ENCODE results near the gene IGFN1.

Gene IGFN1

GRCh38 chr1:201155354-201155753 lies 35.3 kb upstream of the IGFN1 start:
- TF ChIP-seq, protein P1, sequence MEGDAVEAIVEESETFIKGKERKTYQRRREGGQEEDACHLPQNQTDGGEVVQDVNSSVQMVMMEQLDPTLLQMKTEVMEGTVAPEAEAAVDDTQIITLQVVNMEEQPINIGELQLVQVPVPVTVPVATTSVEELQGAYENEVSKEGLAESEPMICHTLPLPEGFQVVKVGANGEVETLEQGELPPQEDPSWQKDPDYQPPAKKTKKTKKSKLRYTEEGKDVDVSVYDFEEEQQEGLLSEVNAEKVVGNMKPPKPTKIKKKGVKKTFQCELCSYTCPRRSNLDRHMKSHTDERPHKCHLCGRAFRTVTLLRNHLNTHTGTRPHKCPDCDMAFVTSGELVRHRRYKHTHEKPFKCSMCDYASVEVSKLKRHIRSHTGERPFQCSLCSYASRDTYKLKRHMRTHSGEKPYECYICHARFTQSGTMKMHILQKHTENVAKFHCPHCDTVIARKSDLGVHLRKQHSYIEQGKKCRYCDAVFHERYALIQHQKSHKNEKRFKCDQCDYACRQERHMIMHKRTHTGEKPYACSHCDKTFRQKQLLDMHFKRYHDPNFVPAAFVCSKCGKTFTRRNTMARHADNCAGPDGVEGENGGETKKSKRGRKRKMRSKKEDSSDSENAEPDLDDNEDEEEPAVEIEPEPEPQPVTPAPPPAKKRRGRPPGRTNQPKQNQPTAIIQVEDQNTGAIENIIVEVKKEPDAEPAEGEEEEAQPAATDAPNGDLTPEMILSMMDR (IDR thresholded peaks at IDR 0.05) = no peak

GRCh38 chr1:201156346-201156745 lies 34.3 kb upstream of the IGFN1 start:
- TF ChIP-seq, protein P1 (IDR thresholded peaks at IDR 0.05) = no peak

- TF ChIP-seq, protein P1 (IDR thresholded peaks at IDR 0.05) = no peak
These were observed 33.8 kb upstream of the IGFN1 start for GRCh38 chr1:201156819-201157218.

GRCh38 chr1:201157949-201158348 lies 32.7 kb upstream of the IGFN1 start:
- TF ChIP-seq, protein P1 (IDR thresholded peaks at IDR 0.05) = no peak

GRCh38 chr1:201163707-201164106 lies 26.9 kb upstream of the IGFN1 start:
- TF ChIP-seq, protein P1 (IDR thresholded peaks at IDR 0.05) = no peak

DNA sequence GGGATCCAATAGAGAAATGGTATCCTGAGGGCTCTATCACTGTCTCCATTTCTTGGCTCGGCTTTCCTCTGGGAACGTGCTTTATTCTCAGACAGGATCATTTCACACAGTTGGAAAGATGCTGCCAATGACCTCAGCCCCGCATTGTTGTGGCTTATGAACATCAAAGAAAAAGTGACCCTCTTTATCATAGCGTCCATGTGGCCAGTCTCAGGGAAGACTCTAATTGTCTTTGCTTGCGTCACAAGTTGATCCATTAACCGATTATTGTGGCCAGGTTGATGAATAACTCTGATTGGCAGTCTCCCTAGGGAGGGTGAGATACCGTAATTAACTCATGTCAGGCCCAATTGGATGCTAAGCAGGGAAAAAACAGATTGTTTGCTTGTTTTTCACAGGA lies 26.0 kb upstream of the IGFN1 start:
- TF ChIP-seq, protein P1 (IDR thresholded peaks at IDR 0.05) = no peak

DNA sequence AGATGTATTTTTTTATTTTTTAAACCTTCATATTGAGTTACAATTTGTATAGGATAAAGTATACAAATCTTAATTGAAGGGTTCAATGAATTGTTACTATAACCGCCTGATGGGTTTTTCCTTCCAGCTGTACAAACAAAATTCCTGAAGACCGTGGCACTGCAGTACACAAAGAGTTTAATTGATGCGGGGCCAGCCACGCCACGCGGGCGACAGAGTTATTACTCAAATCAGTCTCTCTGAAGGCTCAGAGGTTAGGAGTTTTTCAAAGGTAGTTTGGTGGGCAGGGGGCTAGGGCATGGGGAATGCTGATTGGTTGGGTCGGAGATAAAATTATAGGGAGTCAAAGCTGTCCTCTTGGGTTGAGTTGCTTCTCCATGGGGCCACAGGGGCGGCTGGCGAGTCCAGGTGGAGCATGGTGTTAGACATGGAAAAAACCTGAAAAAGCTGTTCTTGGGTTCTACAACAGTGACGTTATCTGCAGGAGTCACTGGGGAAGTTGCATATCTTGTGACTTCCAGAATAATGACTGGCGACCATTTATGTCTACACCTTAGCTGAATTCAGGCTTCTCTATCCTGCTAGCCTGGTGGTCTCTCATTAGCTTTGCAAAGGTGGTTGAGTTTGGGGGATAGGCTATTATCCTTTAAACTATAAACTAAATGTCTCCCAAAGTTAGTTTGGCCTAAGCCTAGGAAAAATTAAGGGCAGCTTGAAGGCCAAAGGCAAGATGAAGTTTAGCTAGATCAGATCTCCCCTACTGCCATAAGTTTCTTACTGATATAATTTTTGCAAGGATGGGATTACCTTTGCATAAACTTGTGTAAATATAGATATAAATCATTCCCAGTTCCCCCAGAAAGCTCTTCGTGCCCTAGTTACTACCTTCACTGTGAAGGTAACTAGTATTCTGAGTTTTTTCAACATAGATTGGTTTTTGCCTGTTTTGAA lies 23.3 kb upstream of the IGFN1 start:
- TF ChIP-seq, protein P1 (IDR thresholded peaks at IDR 0.05) = no peak
